ENCODE data around the gene KCNH2. TPM values are rescaled to one million over a fixed set of nuclear protein-coding genes. Genes with fewer than 3 reads are reported as not detected.

KCNH2 gene
- total and polyA plus RNA-seq, 8 donors: 4.0 to 77.7 (median 7.3) TPM

DNA sequence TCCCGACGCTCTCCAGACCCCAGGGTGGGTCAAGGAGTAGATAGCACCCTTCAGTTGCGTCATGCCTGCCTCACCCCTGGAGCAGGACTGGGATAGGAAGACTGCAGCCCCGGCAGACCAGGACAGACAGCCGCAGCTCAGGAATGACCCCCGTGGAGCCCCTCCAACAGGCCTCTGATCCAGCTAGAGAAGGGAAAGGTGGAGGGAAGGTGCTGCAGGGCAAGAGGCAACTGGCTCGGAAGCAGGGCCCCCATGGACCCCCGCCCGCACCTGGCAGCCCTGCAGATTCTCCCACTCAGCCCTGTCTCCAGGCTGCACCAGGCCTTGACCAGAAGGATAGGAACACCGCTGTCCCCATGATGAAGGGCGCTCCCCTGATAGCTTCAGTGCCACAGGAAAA is 7.7 kb downstream of the KCNH2 start:
- Histone ChIP-seq H3K4me1 (peaks cover 17 to 95% (median 64%) of the 10 kb centered on the region in 4 donors), H3K9me3 (no peaks in the 10 kb centered on the region), H3K27me3 (peaks cover 0 to 72% (median 24%) of the 10 kb centered on the region in 3 donors), H3K27ac (peak overlapping the region in 3 of 5 donors; percentile 26 to 87 (median 78)), H3K4me3 (no peak overlapping the region), H3K36me3 (no peaks in the 10 kb centered on the region)
- 52 to 71% (median 67%) methylated on average over 7 to 11 of the region's 11 CpGs for WGBS, 5 donors
- TF ChIP-seq POLR2AphosphoS5 (IDR thresholded peaks at IDR 0.05) (no peak), POLR2A (IDR thresholded peaks at IDR 0.05) (no peak), CTCF (IDR thresholded peaks at IDR 0.05) (no peak), EP300 (IDR thresholded peaks at IDR 0.05) (no peak)
- no peak for DNase-seq
- intact Hi-C loops (cut with DNase I; ENCODE audit: low total_unique reads): no loop called here

DNA sequence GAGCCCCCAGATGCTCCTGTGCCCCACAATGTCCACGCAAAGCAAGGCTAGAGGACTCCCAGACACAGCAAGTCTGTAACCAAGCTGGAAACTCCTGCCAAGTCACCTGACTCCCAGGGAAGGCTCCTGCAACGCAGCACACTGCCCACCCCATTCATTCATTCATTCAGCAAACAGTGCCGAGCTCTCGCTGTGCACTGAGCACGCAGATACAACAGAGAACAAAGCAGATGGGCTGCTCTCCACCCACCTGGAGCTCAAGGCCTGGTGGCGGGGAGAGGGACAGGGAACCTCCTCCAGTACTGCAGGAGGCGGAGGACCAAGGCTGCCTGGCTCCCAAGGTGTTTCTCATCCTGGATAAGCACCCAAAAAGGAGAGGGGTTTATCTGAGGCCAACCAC is 8.6 kb downstream of the KCNH2 start:
- H3K27me3 ChIP-seq: peaks cover 0 to 70% (median 14%) of the 10 kb centered on the region in 3 donors
- no peak for DNase-seq
- H3K4me3 ChIP-seq: no peak overlapping the region
- no peaks in the 10 kb centered on the region for H3K36me3 ChIP-seq
- no peak for TF ChIP-seq CTCF (IDR thresholded peaks at IDR 0.05)
- no peak for TF ChIP-seq POLR2A (IDR thresholded peaks at IDR 0.05)
- no peak for TF ChIP-seq EP300 (IDR thresholded peaks at IDR 0.05)
- no peak for TF ChIP-seq POLR2AphosphoS5 (IDR thresholded peaks at IDR 0.05)
- H3K27ac ChIP-seq: peak overlapping the region in 2 of 5 donors; percentile 38 to 87
- peaks cover 7 to 95% (median 61%) of the 10 kb centered on the region in 4 donors for H3K4me1 ChIP-seq
- intact Hi-C loops (cut with DNase I; ENCODE audit: low total_unique reads): no loop called here
- no peaks in the 10 kb centered on the region for H3K9me3 ChIP-seq
- 34 to 55% (median 48%) methylated on average over 5 to 7 of the region's 7 CpGs for WGBS, 5 donors

DNA sequence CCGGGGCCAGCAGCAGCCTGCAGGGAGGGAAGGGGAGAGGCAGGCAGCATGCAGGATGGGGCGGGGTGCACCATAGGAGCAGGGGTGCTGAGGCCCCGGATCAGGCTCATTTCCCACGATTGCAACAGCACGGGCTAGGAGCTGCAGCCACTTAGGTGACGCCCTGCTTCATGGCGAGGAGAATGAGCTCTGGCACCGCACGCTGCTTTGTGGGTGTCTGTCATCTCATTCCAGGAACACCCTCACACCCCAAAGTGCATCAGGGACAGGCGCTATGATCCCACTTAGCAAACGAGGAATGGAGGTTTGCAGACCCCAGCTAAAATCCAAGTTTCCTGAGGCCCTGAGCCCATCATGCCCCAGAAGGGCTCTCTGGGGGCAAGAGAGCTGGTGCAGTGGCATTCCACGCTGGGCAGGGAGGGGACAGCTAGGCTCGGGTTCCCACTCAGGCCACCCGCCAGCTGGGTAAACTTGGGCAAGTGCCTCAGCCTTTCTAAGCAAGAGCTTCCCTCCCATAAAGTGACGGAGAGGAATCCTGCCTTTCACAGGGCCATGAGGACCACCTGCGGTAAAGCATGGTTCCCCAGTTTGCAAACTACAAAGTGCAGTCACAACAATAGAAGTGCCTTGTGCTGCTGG is 9.3 kb downstream of the KCNH2 start:
- Histone ChIP-seq H3K9me3 (no peaks in the 10 kb centered on the region), H3K4me3 (no peak overlapping the region), H3K36me3 (no peaks in the 10 kb centered on the region), H3K27ac (peak overlapping the region in 2 of 5 donors; percentile 38 to 87), H3K27me3 (peaks cover 0 to 65% (median 11%) of the 10 kb centered on the region in 3 donors), H3K4me1 (peaks cover 1 to 95% (median 58%) of the 10 kb centered on the region in 4 donors)
- intact Hi-C loops (cut with DNase I; ENCODE audit: low total_unique reads): no loop called here
- 43 to 57% (median 50%) methylated on average over 12 to 16 of the region's 16 CpGs for WGBS, 5 donors
- no peak for DNase-seq
- TF ChIP-seq EP300 (IDR thresholded peaks at IDR 0.05) (no peak), CTCF (IDR thresholded peaks at IDR 0.05) (no peak), POLR2AphosphoS5 (IDR thresholded peaks at IDR 0.05) (no peak), POLR2A (IDR thresholded peaks at IDR 0.05) (no peak)

DNA sequence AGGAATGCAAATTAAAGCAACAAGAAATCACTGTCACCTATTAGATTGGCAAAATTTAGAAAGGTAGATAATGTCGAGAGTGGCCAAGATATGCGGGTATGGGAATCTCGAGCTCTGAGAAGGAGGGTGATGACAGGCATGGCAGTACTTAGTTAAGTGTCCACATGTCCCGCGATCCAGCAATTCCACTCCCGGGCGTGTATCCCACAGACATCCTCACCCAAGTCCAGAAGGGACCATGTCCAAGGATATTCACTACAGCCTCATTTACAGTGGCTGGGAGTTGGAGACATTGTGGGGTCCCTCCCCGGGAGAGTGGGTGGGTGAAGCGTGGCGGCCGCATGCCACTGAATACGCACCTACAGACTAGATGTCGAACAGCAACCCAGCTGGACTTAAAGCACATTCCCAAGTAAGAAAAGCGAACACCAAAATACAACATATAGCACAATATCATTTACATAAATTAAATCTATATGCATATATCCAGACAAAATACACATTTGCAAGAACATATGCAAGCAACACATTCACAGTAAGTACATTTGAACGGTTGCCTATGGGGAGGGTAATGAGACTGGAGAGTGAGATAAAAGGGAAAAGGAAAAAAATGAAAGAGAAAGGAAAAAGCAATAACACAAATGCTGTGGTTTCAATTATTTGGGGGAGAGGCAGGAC is 9.9 kb downstream of the KCNH2 start:
- H3K9me3 ChIP-seq: no peaks in the 10 kb centered on the region
- peaks cover 0 to 95% (median 59%) of the 10 kb centered on the region in 4 donors for H3K4me1 ChIP-seq
- WGBS, 5 donors: 80 to 88% (median 87%) methylated on average over 15 of the region's 15 CpGs
- no peak overlapping the region for H3K27ac ChIP-seq
- H3K27me3 ChIP-seq: peaks cover 0 to 59% (median 17%) of the 10 kb centered on the region in 3 donors
- no peak for TF ChIP-seq POLR2AphosphoS5 (IDR thresholded peaks at IDR 0.05)
- no peak for TF ChIP-seq EP300 (IDR thresholded peaks at IDR 0.05)
- no peak for TF ChIP-seq POLR2A (IDR thresholded peaks at IDR 0.05)
- TF ChIP-seq CTCF (IDR thresholded peaks at IDR 0.05): no peak
- H3K36me3 ChIP-seq: no peaks in the 10 kb centered on the region
- no peak overlapping the region for H3K4me3 ChIP-seq
- DNase-seq: no peak
- intact Hi-C loops (cut with DNase I; ENCODE audit: low total_unique reads): no loop called here

Data from stomach (tissue), 9 donors.